ENCODE measurements around the gene SPRR3.

SPRR3 gene

DNA sequence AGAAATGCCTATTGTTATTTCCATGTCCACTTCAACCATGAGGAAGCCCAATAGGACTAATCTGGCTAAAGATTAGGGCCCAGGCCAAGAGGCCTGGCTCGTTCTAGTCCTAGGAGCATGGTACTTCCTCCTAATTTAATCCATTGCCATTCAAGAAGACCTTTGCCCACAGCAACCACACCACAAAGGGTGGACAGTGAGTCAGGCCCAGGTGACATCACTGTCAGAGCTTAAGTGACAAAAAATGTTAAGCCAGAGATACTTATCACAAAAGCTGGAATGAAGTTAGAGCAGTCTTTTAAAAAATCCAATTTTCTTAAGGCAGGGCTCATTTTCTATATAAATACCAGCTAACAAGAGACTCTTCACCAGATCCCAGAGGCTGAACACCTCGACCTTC, at the start of gene SPRR3:
Gene SPRR3 (plus strand): TSS at position 368 of the 400 bp plus-strand sequence. CDS start 1,272 bp downstream, outside the sequence.
- no peak for DNase-seq (ENCODE audit: low spot score)

- no peak for DNase-seq (ENCODE audit: low spot score)
Observed at GRCh38 chr1:152953761-152954160, 47.8 kb upstream of the SPRR3 start.

DNA sequence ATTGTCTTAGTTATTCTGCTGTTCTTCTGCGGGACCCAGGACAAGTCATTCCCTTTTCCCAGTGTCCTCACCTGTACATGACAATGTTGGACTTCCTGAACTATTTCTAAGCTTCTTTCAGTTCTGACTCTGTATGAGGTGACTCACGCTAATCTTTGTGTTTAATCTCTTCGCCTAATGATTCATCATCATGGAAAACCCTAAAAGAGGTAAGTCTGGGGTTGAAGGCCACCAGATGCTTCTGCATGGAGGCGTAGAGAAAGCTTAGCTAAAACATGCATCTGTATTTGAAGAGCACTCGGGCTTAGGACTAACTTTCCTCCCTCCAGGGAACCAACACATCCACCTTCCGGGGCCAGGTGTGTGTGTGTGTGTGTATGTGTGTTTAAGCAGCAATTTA, 47.1 kb upstream of the SPRR3 start:
- no peak for DNase-seq (ENCODE audit: low spot score)

GRCh38 chr1:152957561-152957960, 44.0 kb upstream of the SPRR3 start:
- DNase-seq (ENCODE audit: low spot score): no peak

DNA sequence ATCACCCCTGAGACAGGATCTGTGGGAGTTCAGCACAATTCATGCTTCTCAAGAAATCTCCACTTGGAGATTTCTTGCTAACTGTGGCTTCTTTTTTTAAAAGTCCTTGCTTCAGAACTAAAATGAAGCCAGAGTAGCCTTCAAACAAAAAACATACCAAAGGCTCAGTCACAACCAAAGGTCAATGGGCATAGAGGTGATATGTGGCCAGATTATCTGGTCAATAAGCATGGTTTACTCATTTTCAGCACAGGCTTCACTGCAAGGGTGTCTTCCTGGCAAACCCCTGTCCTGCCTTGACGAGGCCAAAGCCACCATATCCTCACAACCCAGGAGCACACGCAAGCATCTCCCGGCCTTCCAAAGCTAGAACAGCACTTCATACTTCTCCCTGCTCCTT, 42.3 kb upstream of the SPRR3 start:
- DNase-seq (ENCODE audit: low spot score): no peak

GRCh38 chr1:152959801-152960451, 41.6 kb upstream of the SPRR3 start:
- no peak for DNase-seq (ENCODE audit: low spot score)

DNA sequence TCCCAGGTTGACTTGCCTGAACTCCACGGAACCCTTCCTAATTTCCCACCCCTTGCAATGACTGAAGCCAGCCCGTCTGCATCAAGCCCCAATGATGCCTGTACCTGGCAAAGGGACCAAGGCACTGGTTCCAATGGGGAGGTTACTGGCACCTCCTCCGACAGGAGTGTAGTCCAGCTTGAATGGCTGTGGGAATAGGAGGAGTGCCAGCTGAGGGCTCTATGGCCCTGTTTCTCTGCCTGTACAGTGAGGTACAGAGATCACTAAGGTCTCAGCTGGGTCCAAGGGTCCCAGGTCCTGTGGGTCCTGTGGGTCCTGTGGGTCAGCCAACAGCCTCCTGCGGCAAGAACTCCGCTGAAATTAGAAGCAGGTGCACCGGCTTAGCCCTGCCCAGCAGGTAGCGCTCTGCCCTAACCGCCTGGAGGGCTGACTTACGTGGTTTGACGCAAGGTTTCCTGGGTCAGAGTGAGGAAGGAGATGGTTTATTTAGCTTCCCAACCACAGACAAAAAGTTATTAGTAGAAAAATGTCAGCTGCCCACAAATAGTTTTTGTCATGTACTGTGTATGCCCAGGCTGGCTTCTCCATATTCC, 41.0 kb upstream of the SPRR3 start:
- DNase-seq (ENCODE audit: low spot score): no peak

GRCh38 chr1:152961226-152961891, 40.2 kb upstream of the SPRR3 start:
- DNase-seq (ENCODE audit: low spot score): no peak

DNA sequence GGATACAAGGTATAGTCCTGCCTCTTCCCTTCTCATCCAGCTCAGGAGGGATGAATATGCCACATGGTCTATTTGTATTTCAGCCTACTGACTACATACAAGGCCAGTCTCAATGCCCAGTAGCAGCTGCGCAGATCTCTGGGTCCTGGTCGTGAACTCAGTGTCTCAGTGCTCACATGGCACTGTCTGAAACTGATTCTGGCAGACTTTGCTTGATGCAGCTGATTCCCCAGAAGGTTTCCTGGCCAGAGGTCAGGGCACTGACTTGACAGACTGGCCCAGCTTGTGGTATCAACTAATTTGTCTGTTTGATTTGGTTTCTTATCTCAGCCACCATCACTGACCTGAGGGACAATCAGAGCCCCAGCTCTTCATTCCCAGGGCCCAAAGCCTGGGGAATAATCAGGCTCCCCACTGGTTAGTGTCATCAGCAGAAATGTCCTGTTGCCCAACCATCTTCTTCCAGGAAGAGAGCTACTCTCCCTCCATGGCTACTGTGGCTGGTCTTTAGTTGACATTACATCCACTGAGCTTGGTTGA, 38.6 kb upstream of the SPRR3 start:
- no peak for DNase-seq (ENCODE audit: low spot score)

GRCh38 chr1:152964536-152964935, 37.0 kb upstream of the SPRR3 start:
- DNase-seq (ENCODE audit: low spot score): no peak

DNA sequence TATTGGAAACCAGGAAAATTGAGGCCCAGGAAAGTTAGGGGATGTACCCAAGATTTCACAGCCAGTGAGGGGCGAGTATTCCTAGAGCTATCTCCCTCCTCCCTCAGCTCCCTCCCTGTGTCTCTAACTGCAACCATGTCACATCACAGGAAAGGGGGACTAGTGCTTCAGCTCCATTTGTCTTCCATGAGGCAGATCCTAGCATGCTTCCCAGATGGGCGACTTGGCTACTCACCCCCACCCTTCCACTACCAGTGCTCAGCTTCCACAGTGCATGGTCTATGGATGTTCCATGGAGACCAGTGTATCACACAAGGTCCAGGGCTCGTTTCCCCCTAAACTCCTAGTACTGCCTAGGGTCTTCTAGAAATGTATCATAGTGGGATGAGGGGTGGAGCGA, 35.7 kb upstream of the SPRR3 start:
- no peak for DNase-seq (ENCODE audit: low spot score)

DNA sequence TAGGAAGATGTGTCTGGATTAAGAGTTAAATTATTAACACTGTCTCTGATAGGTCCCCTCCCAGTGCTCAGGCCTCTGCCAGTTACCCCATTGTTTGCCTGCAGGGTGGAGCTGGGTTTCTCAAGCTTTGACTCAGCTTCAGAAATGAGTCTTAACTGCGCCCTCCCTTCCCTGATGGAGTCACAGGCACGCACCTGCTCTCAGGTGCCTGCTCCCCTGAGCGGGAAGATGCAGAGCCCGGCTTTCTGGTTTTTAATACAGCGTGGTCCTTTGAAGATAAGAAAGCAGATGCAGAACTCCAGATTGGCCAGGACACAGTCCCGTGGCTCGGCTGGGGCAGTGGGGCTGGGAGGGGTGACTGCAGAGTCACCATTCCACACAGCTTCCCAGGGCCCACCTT, 34.3 kb upstream of the SPRR3 start:
- no peak for DNase-seq (ENCODE audit: low spot score)

DNA sequence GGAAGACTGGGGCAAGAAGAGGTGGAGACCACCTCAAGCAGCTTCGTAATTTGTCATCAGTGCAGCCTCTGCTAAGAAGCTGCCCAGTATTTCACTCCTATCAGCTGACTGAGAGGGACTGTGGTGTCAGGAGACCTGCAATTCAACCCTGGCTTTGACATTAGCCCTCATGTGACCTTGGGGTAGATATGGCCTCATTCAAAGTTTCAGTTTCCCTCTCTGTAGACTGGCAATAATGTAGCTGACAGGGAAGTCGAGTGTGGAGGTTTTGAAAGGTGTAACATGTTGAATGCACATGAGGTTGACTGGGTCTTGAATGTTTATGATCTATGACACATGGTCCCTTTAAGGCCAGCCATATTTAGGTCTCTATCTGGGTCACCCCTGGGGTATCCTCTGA, 33.3 kb upstream of the SPRR3 start:
- DNase-seq (ENCODE audit: low spot score): no peak

GRCh38 chr1:152969036-152969435, 32.5 kb upstream of the SPRR3 start:
- DNase-seq (ENCODE audit: low spot score): no peak

DNA sequence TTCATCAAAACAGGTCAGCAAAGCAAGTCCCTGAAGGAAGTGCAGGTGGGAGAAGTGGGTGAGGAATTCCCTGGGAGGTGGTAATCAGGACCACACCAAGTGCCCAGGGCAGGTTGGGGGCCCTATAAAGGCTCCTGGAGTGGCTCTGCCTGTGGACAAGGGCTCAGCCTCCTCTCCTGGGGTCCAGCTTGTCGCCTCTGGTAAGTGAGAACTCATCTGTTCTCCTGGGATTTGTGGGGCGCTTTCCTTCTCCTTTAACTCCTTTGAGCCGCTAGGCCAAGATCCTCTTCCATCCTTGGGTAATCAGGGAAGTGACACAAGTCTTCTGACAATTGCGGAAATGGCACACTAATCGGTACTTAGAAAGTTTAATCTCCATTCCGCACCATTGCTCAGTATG, 31.1 kb upstream of the SPRR3 start, which contains the start of gene SPRR4:
Gene SPRR4 (plus strand): TSS at position 154 of the 400 bp plus-strand sequence. CDS start 1,243 bp downstream, outside the sequence.
- no peak for DNase-seq (ENCODE audit: low spot score)

- no peak for DNase-seq (ENCODE audit: low spot score)
Observed at GRCh38 chr1:152972196-152972886, 29.2 kb upstream of the SPRR3 start.

DNA sequence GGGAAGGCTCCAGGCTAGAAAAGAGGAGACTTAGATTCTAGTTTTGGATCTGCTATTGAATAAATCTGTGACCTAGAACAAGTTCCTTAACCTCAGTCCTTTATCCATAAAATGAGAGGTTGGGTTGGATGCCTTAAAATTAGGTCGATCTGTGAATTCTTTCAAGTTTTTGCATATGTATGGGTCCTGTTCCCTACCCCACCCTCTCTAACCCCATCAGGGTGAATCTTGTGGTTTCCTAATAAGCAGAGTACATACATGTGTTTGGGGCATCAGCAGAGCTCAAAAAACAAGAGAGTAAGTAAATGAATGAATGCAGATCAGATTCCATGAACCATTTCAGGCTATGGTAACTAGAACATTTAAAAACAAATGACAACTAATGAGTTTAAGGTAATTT, 24.9 kb upstream of the SPRR3 start:
- DNase-seq (ENCODE audit: low spot score): no peak

DNA sequence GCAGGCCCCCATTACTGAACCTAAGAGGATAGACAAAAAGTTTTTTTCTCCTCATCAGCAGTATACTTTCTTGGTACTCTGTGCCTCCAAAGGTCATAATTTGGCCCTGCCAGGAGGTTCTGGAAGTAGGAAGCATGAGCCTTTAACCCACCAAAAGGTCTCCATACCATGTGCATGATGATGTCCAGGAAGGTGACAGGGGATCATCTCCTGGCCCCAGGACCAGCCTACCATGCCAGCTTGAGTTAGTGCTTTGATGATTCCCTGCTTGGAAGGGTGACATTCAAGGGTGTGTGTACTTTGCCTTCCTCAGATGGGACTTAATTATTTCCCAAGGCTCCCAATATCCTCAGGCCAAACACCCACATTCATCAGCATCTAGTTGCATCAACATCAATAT, 23.9 kb upstream of the SPRR3 start:
- DNase-seq (ENCODE audit: low spot score): no peak

DNA sequence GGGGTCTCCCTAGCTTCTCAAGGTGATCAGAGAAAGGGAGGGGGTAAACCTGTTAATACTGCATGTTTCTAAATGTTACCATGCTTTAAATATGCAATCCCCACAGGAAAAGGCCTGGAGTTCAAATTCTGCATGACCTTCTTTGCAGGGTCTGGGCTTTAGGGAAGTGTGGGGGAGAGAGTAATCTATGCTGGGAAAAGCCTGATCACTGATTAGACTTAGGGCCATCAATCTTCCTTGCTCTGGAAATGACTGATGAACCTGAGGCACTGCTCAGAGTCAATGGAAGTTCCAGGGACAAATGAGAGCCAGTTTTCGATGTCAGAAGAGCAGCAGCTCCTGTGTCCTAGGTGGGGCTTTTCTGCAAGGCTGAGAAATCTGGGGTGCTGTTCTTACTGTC, 20.9 kb upstream of the SPRR3 start:
- DNase-seq (ENCODE audit: low spot score): no peak

GRCh38 chr1:152981146-152981871, 20.2 kb upstream of the SPRR3 start:
- no peak for DNase-seq (ENCODE audit: low spot score)

- no peak for DNase-seq (ENCODE audit: low spot score)
Observed at GRCh38 chr1:152982076-152982475, 19.5 kb upstream of the SPRR3 start.

GRCh38 chr1:152983234-152983633, 18.3 kb upstream of the SPRR3 start:
- DNase-seq (ENCODE audit: low spot score): no peak
